GM10266 (cell line): ENCODE results near the gene KATNB1.

Experiments used
- DNase-seq: peaks from one replicate; pipeline ENCODE4 v3.0.0; 2012; ENCODE audit errors: extremely low spot score
- TF ChIP-seq, protein P1 (sequence below): IDR thresholded peaks from 2 replicates; pipeline ENCODE4 v1.5.1; 2012; ENCODE audit warnings: mild to moderate bottlenecking, low read depth; ENCODE audit not compliant: control insufficient read depth, insufficient read depth; ENCODE audit errors: missing control alignments

KATNB1 gene

DNA sequence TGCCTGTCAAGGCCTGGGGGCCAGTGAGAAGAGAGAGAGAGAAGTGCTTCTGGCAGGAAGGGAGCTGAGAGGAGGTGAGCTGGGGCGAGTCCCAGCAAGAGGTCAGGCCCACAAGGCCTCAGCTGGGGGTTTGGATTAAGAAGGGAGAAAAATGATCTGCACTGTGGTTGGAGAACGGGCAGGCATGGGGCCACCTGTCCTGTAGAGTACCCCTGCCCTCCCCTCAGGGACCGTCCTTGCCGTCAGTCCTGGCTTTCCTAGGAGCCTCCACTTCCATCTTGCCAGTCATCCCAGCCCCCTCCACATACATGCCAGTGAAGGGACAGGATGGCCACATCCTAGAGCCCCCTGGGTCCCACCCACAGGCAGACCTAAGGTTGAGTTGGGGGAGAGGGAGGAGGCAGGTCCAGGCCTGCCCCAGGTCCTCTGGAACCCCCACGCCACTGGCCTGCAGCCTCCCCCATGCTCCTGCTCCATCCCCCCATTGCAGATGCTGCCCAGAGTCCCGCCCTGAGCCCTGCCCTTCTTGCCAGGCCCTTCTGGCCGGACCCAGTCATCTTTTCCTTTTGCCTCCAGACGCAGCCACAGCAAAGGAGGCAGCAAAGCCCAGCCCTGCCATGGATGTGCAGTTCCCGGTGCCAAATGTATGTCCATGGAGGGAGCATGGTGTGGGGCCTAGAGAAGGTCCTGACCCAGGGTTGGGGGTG lies 18.9 kb downstream of the KATNB1 start:
- TF ChIP-seq, protein P1, sequence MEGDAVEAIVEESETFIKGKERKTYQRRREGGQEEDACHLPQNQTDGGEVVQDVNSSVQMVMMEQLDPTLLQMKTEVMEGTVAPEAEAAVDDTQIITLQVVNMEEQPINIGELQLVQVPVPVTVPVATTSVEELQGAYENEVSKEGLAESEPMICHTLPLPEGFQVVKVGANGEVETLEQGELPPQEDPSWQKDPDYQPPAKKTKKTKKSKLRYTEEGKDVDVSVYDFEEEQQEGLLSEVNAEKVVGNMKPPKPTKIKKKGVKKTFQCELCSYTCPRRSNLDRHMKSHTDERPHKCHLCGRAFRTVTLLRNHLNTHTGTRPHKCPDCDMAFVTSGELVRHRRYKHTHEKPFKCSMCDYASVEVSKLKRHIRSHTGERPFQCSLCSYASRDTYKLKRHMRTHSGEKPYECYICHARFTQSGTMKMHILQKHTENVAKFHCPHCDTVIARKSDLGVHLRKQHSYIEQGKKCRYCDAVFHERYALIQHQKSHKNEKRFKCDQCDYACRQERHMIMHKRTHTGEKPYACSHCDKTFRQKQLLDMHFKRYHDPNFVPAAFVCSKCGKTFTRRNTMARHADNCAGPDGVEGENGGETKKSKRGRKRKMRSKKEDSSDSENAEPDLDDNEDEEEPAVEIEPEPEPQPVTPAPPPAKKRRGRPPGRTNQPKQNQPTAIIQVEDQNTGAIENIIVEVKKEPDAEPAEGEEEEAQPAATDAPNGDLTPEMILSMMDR = no peak
- DNase-seq = no peak

DNA sequence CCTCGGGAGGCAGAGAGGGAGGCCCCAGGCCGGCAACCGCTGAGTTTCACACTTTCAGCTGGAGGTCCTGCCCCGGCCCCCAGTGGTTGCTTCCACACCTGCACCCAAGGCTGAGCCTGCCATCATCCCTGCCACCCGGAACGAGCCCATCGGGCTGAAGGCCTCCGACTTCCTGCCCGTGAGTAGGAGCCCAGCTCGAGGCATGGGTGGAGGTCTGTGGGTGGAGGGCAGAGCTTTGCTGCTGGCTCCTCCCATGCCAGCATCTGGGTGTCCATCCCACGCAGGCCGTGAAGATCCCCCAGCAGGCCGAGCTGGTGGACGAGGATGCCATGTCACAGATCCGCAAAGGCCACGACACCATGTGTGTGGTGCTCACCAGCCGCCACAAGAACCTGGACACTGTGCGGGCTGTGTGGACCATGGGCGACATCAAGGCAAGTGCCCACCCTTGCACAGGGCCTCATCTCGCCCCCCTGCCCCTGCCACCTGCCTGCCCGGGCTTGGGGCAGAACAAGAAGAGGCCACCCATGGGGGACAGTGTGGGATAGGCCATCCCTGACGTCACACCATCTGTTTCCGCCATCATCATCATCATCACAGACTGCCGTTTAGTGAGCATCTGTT lies 19.6 kb downstream of the KATNB1 start:
- TF ChIP-seq, protein P1 = no peak
- DNase-seq = no peak

DNA sequence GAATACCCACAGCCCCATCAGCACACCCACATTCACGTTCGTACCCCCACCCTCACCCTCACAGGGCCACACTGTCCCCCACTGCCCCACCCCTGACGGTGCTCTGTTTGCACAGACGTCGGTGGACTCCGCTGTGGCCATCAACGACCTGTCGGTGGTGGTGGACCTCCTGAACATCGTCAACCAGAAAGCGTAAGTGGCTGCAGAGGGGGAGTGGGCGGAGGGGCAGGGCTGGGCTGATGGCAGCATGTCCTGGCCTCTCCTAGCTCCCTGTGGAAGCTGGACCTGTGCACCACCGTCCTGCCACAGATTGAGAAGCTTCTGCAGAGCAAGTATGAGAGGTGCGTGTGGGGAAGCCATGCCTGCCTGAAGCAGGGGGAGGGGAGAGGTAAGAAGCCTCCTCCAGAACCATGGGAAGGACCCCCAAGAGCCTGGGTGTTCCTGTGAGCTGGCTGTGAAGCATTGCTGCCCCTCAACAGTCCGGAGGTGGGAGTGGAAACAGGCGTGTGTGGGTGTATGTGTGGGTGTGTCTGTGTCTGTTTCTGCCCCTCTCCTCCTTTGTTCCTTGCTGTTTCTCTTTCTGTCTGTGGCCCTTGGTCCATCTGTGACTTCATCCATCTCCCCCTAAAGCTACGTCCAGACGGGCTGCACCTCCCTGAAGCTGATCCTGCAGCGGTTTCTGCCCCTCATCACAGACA lies 20.3 kb downstream of the KATNB1 start:
- no peak for DNase-seq
- TF ChIP-seq, protein P1 = no peak

DNA sequence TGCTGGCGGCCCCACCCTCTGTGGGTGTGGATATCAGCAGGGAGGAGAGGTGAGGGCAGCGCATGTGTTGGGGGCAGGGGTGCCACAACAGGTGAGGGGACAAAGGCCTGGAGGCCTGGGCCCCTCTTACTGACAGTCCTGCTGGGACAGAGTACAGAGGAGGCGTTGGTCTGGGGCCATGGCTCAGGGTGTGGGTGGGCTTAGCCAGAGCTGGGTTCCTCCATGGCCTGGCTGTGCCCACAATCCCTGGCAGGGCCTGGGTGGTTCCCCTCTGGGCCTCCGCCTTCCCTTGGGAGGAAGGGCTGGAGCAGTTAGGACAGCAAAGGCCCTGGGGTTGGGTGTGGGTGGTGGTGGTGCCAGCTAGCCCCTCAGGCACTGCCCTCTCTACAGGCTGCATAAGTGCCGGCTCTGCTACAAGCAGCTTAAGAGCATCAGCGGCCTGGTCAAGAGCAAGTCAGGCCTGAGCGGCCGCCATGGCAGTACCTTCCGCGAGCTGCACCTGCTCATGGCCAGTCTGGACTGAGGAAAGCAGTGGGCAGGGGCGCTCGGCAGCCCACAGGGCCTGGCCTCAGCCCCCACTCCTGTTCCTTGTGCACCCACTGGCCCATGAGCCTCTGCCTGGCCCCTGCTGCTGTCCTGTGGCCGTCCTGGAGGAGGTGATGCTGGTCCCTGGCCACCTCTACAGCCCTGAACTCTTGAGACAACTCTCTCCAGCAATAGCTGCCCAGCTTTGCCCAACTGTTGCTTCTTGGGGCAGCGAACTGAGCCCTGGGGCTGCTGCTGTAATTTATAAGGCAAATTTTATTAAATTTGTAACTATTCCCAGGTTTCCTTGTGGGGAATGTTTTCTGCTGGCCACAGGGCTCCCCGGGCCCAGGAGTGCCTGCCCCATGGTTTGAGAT lies 21.1 kb downstream of the KATNB1 start:
- no peak for DNase-seq
- TF ChIP-seq, protein P1 = no peak

DNA sequence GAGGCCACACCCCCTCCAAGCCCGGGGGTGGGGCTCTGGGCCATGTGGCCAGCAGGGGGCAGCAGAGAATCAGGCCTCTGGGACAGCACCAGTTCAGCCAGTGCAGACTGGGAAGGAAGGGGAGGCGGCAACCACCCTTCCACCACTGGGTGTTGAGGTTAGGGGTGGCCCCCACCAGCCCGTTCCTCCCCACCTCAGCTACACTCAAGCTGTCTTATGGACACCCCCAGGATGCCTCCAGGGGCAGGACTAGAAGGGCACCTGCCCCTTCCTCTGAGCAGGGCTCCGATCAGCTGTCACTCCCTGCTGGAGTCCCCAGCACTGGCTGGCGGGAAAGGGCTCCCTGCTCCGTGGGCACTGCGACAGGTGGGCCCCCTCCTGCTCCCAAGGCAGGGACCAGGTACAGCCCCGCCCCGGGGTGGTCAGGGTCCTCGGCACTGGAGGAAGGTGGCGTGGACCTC lies 21.8 kb downstream of the KATNB1 start:
- DNase-seq = peak; percentile 96
- TF ChIP-seq, protein P1 = peak; percentile 94

DNA sequence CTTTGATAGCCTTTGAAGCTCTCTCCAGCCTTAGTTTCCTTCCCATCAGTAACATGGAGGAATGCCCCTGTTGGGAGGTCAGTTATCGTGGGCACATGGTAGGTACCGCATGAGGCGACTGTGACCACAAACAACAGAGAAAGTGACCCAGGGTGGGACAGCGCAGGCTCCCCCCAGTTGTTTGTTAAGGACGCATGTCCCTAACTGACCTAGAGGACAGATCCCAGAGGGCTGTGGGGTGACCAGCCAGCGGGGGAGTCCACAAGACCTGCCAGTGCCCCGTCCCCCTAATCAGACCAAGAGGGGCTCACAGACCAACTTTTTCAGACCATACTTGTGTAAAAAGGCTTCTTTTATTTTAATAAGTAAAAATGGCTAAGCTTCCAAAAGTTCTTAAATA lies 22.3 kb downstream of the KATNB1 start:
- TF ChIP-seq, protein P1 = no peak
- DNase-seq = no peak
